ENCODE measurements around the gene RABEPK.
A peak's percentile ranks its signal among the peaks of the same experiment; 100 is the strongest.
"Not testable (repeated sequence)": the region's sequence is repeated elsewhere in the genome, so short reads cannot be mapped to it uniquely, and the experiment has no call there.

The RABEPK gene

GRCh38 chr9:125190361-125190801, 10.0 kb upstream of the RABEPK start:
- peak overlapping the region; percentile 99 for H3K4me3 ChIP-seq (ENCODE audit: insufficient read depth, low read depth, low read length, poor library complexity, severe bottlenecking)
- no peaks in the 10 kb centered on the region for H3K36me3 ChIP-seq (ENCODE audit: control insufficient read depth, insufficient read depth, low read length)
- DNase-seq: no peak
- no peaks in the 10 kb centered on the region for H3K27me3 ChIP-seq (replicated peaks; ENCODE audit: control insufficient read depth, insufficient read depth, low read length, poor library complexity, severe bottlenecking)
- peaks cover 44% of the 10 kb centered on the region for H3K4me1 ChIP-seq (ENCODE audit: control insufficient read depth, insufficient read depth, low read length, poor library complexity, severe bottlenecking)
- H3K9me3 ChIP-seq (ENCODE audit: control insufficient read depth, low read length): no peaks in the 10 kb centered on the region
- H3K27ac ChIP-seq (ENCODE audit: insufficient read depth, low read length, poor library complexity, severe bottlenecking): peak overlapping the region; percentile 96

- Histone ChIP-seq H3K4me1 (ENCODE audit: control insufficient read depth, insufficient read depth, low read length, poor library complexity, severe bottlenecking) (peaks cover 52% of the 10 kb centered on the region), H3K4me3 (ENCODE audit: insufficient read depth, low read depth, low read length, poor library complexity, severe bottlenecking) (peak overlapping the region; percentile 12), H3K27ac (ENCODE audit: insufficient read depth, low read length, poor library complexity, severe bottlenecking) (peak overlapping the region; percentile 53)
- H3K27me3 ChIP-seq (replicated peaks; ENCODE audit: control insufficient read depth, insufficient read depth, low read length, poor library complexity, severe bottlenecking); H3K36me3 ChIP-seq (ENCODE audit: control insufficient read depth, insufficient read depth, low read length); H3K9me3 ChIP-seq (ENCODE audit: control insufficient read depth, low read length); DNase-seq: not testable (repeated sequence)
Measured at GRCh38 chr9:125194466-125194865, 5.9 kb upstream of the RABEPK start.

GRCh38 chr9:125195591-125195990, 4.8 kb upstream of the RABEPK start:
- Histone ChIP-seq H3K27ac (ENCODE audit: insufficient read depth, low read length, poor library complexity, severe bottlenecking) (peak overlapping the region; percentile 48), H3K4me1 (ENCODE audit: control insufficient read depth, insufficient read depth, low read length, poor library complexity, severe bottlenecking) (peaks cover 53% of the 10 kb centered on the region)
- not testable (repeated sequence) for H3K36me3 ChIP-seq (ENCODE audit: control insufficient read depth, insufficient read depth, low read length); H3K9me3 ChIP-seq (ENCODE audit: control insufficient read depth, low read length); DNase-seq; H3K4me3 ChIP-seq (ENCODE audit: insufficient read depth, low read depth, low read length, poor library complexity, severe bottlenecking); H3K27me3 ChIP-seq (replicated peaks; ENCODE audit: control insufficient read depth, insufficient read depth, low read length, poor library complexity, severe bottlenecking)

- H3K9me3 ChIP-seq (ENCODE audit: control insufficient read depth, low read length): no peaks in the 10 kb centered on the region
- H3K4me1 ChIP-seq (ENCODE audit: control insufficient read depth, insufficient read depth, low read length, poor library complexity, severe bottlenecking): peaks cover 8% of the 10 kb centered on the region
- DNase-seq: no peak
- H3K4me3 ChIP-seq (ENCODE audit: insufficient read depth, low read depth, low read length, poor library complexity, severe bottlenecking): no peak overlapping the region
- peaks cover 22% of the 10 kb centered on the region for H3K36me3 ChIP-seq (ENCODE audit: control insufficient read depth, insufficient read depth, low read length)
- no peak overlapping the region for H3K27ac ChIP-seq (ENCODE audit: insufficient read depth, low read length, poor library complexity, severe bottlenecking)
- H3K27me3 ChIP-seq (replicated peaks; ENCODE audit: control insufficient read depth, insufficient read depth, low read length, poor library complexity, severe bottlenecking): no peaks in the 10 kb centered on the region
Measured at GRCh38 chr9:125202846-125203618, 2.7 kb downstream of the RABEPK start.

- H3K27ac ChIP-seq (ENCODE audit: insufficient read depth, low read length, poor library complexity, severe bottlenecking): no peak overlapping the region
Measured at GRCh38 chr9:125204477-125204876, 4.1 kb downstream of the RABEPK start.

GRCh38 chr9:125214186-125214585, 13.8 kb downstream of the RABEPK start:
- Histone ChIP-seq H3K4me1 (ENCODE audit: control insufficient read depth, insufficient read depth, low read length, poor library complexity, severe bottlenecking) (no peaks in the 10 kb centered on the region), H3K27ac (ENCODE audit: insufficient read depth, low read length, poor library complexity, severe bottlenecking) (no peak overlapping the region), H3K36me3 (ENCODE audit: control insufficient read depth, insufficient read depth, low read length) (peaks cover 24% of the 10 kb centered on the region)

More at GRCh38 chr9:125204477-125204876, 4.1 kb downstream of the RABEPK start:
- no peak for DNase-seq
- H3K27me3 ChIP-seq (replicated peaks; ENCODE audit: control insufficient read depth, insufficient read depth, low read length, poor library complexity, severe bottlenecking): no peaks in the 10 kb centered on the region
- peaks cover 8% of the 10 kb centered on the region for H3K4me1 ChIP-seq (ENCODE audit: control insufficient read depth, insufficient read depth, low read length, poor library complexity, severe bottlenecking)
- H3K4me3 ChIP-seq (ENCODE audit: insufficient read depth, low read depth, low read length, poor library complexity, severe bottlenecking): no peak overlapping the region
- no peaks in the 10 kb centered on the region for H3K9me3 ChIP-seq (ENCODE audit: control insufficient read depth, low read length)
- H3K36me3 ChIP-seq (ENCODE audit: control insufficient read depth, insufficient read depth, low read length): peaks cover 24% of the 10 kb centered on the region

GRCh38 chr9:125218621-125219020, 18.3 kb downstream of the RABEPK start:
- DNase-seq: no peak
- Histone ChIP-seq H3K27me3 (replicated peaks; ENCODE audit: control insufficient read depth, insufficient read depth, low read length, poor library complexity, severe bottlenecking) (no peaks in the 10 kb centered on the region), H3K9me3 (ENCODE audit: control insufficient read depth, low read length) (no peaks in the 10 kb centered on the region), H3K36me3 (ENCODE audit: control insufficient read depth, insufficient read depth, low read length) (peaks cover 17% of the 10 kb centered on the region), H3K4me3 (ENCODE audit: insufficient read depth, low read depth, low read length, poor library complexity, severe bottlenecking) (no peak overlapping the region), H3K27ac (ENCODE audit: insufficient read depth, low read length, poor library complexity, severe bottlenecking) (no peak overlapping the region), H3K4me1 (ENCODE audit: control insufficient read depth, insufficient read depth, low read length, poor library complexity, severe bottlenecking) (no peaks in the 10 kb centered on the region)

More at GRCh38 chr9:125214186-125214585, 13.8 kb downstream of the RABEPK start:
- no peaks in the 10 kb centered on the region for H3K9me3 ChIP-seq (ENCODE audit: control insufficient read depth, low read length)
- no peak overlapping the region for H3K4me3 ChIP-seq (ENCODE audit: insufficient read depth, low read depth, low read length, poor library complexity, severe bottlenecking)
- DNase-seq: no peak
- no peaks in the 10 kb centered on the region for H3K27me3 ChIP-seq (replicated peaks; ENCODE audit: control insufficient read depth, insufficient read depth, low read length, poor library complexity, severe bottlenecking)

- not testable (repeated sequence) for H3K27ac ChIP-seq (ENCODE audit: insufficient read depth, low read length, poor library complexity, severe bottlenecking); H3K27me3 ChIP-seq (replicated peaks; ENCODE audit: control insufficient read depth, insufficient read depth, low read length, poor library complexity, severe bottlenecking); H3K4me3 ChIP-seq (ENCODE audit: insufficient read depth, low read depth, low read length, poor library complexity, severe bottlenecking); H3K9me3 ChIP-seq (ENCODE audit: control insufficient read depth, low read length); DNase-seq; H3K4me1 ChIP-seq (ENCODE audit: control insufficient read depth, insufficient read depth, low read length, poor library complexity, severe bottlenecking)
- peaks cover 19% of the 10 kb centered on the region for H3K36me3 ChIP-seq (ENCODE audit: control insufficient read depth, insufficient read depth, low read length)
Measured at GRCh38 chr9:125224858-125225257, 24.5 kb downstream of the RABEPK start.

GRCh38 chr9:125227761-125228160, 27.4 kb downstream of the RABEPK start:
- no peak overlapping the region for H3K4me3 ChIP-seq (ENCODE audit: insufficient read depth, low read depth, low read length, poor library complexity, severe bottlenecking)
- no peaks in the 10 kb centered on the region for H3K27me3 ChIP-seq (replicated peaks; ENCODE audit: control insufficient read depth, insufficient read depth, low read length, poor library complexity, severe bottlenecking)
- H3K4me1 ChIP-seq (ENCODE audit: control insufficient read depth, insufficient read depth, low read length, poor library complexity, severe bottlenecking): no peaks in the 10 kb centered on the region
- peaks cover 11% of the 10 kb centered on the region for H3K36me3 ChIP-seq (ENCODE audit: control insufficient read depth, insufficient read depth, low read length)
- DNase-seq: no peak
- H3K9me3 ChIP-seq (ENCODE audit: control insufficient read depth, low read length): no peaks in the 10 kb centered on the region
- no peak overlapping the region for H3K27ac ChIP-seq (ENCODE audit: insufficient read depth, low read length, poor library complexity, severe bottlenecking)

GRCh38 chr9:125233678-125234077, 33.3 kb downstream of the RABEPK start:
- Histone ChIP-seq H3K9me3 (ENCODE audit: control insufficient read depth, low read length) (no peaks in the 10 kb centered on the region), H3K4me1 (ENCODE audit: control insufficient read depth, insufficient read depth, low read length, poor library complexity, severe bottlenecking) (peaks cover 17% of the 10 kb centered on the region), H3K4me3 (ENCODE audit: insufficient read depth, low read depth, low read length, poor library complexity, severe bottlenecking) (no peak overlapping the region), H3K36me3 (ENCODE audit: control insufficient read depth, insufficient read depth, low read length) (peaks cover 52% of the 10 kb centered on the region), H3K27ac (ENCODE audit: insufficient read depth, low read length, poor library complexity, severe bottlenecking) (no peak overlapping the region), H3K27me3 (replicated peaks; ENCODE audit: control insufficient read depth, insufficient read depth, low read length, poor library complexity, severe bottlenecking) (no peaks in the 10 kb centered on the region)
- no peak for DNase-seq
